Measurements from ENCODE around the gene HJV.
A peak's percentile ranks its signal among the peaks of the same experiment; 100 is the strongest.

The HJV gene

DNA sequence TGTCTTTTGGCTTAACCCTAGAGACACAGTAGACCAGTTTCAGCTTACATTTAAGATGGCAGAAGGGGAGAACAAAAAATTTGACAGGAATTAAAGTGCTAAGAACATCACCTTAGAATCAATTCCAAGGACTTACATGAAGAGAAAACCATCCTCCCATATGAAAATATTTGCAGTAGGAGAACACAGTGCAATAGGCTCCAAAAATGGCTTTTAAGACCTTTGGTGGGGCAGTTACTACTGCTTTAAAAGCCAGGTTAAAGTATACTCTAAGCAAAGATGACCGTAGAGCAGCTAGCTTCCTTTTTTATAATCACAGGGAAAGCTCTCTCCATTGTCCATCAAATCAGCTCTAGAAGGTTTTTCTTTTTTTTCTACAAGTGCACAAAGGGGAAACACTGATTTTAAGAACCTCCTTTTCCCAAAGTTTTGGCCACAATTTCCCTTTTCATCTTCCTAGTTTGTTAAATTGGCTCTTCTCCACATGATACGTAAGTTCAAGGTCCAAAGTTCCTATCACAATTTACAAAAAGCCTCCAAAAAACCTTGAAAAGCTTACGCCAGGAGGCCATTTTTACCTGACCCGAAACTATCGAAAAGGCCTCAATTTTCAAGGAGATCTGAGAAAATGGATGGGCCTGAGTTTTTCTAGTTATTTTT, 28.4 kb downstream of the HJV start:
- DNase-seq (ENCODE audit: low spot score), result no peak

DNA sequence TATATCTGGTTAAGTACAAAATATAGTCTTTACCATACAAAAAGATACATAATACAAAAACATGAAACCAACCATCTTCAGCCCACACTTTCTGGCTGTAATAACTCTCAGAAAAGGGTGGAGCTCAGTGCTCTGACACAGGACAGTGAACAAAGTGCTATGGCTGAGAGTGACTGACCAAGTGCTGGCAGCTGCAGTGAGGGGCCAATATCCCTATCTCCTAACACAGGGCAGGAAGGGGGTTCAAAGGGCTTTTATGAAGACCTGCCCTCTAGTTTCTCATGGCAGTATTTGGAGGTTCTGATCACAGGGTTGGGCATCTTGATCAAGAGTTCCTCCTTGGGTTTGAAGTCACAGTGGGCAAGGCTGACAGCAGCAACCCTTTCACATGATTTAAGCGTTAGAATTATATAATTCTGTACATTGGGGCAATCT, 29.0 kb downstream of the HJV start:
- no peak for DNase-seq (ENCODE audit: low spot score)

DNA sequence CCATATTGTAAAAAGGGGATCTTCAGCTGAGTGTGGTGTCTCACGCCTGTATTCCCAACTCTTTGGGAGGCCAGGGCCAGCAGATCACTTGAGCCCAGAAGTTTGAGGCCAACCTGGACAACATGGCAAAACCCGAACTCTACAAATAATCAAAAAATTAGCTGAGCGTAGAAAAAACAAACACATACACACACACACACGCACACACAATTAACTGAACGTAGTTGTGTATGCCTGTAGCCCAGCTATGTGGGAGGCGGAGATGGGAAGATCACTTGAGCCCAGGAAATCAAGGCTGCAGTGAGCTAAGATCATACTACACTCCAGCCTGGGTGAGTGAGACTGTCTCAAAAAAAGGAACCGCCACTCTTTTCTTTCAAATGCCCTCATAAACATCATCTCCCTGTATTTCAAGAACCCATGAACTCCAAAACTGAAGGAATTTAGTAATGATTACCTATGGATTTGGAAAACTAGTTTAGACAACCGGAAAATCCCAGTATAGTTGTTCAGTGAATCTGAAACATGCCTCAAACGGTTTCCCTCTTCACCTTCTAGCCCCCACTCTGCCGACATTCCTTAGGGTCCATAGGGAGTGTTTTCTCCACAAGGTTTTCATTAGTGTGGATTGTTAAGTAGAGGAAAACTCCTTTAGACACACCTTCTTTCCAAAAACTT, 29.7 kb downstream of the HJV start:
- DNase-seq (ENCODE audit: low spot score), result no peak

DNA sequence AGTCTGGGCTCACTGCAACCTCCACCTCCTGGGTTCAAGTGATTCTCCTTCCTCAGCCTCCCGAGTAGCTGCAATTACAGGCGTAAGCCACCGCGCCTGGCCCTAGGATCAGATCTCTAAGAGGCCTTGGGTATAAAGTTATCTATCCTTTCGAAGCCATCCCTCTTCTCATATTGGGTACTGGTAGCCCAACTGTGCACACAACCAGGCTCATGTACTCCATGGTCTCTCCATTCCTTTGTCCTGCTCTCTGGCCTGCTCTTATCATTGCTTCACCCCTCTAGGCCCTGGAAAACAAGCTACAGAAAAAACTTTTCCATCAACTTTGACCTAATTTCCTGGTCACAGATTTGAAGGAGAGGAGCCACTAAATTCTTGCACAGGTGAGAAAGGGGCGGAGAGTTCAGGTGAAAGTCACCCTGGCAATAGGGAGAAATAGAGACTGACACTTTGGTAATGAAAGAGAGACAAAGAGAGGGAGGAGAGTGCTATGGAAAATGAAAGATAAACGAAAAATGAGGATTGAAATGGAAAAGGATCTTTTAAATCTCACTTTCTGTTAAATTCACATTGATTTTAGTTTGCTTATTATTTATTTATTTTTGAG, 31.2 kb downstream of the HJV start:
- peak; percentile 66 for DNase-seq (ENCODE audit: low spot score)

DNA sequence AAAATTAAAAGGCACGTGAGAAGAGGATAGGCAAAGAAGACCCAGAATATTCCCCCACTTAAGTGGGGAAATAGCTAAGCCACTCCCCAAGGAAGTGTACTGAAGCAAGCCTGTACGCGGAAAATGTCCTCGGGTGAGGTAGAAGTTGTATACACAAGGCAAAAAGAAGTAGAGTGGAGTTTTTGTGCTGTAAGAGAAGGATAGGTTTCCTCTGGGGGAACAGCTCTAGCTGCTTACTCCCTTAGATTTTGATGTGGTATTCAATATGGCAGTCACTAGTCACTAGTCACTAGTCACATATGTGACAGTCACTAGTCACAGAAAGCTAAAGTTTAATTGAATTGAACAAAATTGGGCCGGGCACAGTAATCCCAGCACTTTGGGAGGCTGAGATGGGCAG, 32.8 kb downstream of the HJV start:
- DNase-seq (ENCODE audit: low spot score), result no peak

DNA sequence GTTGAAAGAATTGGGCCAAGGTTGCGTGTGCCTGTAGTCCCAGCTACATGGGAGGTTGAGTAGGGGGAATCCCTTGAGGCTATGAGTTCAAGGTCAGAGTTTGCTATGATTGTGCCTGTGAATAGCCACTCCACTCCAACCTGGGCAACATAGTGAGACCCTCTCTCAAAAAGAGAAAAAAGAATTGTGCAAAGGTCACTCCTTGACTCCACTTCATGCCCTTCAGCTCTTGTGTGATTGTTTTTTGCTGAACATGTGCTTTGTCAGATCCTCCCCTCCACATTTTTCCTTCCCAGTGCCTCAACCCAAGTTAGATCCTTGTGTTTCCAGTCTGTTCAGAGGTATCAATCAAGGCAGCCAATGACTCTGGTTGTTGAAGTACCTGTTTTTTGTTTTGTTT, 33.6 kb downstream of the HJV start:
- no peak for DNase-seq (ENCODE audit: low spot score)

DNA sequence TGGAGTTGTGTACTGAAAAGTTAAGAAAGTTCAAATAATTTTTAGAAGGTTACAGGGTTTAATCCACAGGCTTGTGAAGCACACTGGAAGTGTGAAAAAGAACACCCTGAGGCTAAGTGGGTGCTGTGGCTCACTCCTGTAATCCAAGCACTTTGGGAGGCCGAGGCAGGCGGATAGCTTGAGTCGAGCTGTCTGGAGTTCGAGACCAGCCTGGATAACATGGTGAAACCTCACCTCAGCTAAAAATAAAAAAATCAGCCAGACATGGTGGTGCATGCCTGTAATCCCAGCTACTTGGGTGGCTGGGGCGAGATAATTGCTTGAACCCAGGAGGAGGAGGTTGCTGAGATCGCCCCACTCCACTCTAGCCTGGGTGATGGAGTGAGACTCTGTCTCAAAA, 35.0 kb downstream of the HJV start:
- no peak for DNase-seq (ENCODE audit: low spot score)

DNA sequence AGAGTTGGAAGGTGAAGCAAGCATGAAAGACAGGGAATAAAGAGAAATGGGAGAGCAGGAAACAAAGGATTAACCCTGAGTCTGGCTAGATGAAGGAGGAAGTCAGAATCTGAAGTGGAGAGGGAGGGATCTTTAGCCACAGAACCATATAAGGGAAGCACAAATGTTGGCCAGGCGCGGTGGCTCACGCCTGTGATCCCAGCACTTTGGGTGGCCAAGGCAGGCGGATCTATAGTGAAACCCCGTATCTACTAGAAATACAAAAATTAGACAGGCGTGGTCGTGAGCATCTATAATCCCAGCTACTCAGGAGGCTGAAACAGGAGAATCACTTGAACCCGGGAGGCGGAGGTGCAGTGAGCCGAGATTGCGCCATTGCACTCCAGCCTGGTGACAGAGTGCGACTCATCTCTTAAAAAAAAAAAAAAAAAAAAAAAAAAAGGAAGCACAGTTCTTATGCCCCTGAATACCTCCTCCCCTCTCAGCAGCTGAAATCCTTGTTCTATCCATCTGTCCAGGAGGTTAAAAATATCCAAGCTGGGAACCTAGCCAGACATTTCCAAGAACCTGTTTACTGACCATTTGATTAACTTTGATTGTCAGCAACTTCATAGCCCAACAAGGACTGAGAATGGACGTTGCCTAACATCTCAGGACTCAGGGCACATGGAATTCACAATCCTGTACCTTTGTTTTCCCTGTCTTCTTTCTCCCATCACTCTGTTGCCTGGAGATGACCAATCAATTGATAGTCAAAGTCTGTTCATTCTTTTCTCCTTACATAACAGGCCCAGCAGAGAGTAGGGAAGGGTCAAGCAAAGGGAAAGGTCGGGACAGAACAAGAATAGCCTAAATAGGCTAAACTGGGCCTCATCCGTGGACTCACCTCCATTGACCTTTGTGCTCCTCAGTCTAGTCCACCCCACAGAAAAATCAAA, 35.8 kb downstream of the HJV start:
- DNase-seq (ENCODE audit: low spot score), result peak; percentile 63

DNA sequence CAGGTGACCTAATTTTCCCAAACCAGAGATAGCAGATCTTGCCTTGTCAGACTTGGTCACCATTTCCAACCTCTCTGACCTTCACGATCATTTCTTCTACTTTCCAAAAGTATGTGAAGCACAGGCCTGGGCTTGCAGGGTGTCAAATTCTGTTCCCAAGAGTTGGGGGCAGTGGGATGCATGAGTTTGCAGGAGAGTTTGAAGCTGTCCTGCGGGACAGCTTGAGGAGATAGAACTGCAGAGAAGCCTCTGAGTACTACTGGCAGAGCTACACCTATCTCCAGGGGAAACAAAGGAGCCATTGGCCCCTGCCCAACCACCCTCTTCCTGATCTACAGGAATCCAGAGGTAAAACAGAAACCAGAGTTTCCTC, 36.4 kb downstream of the HJV start:
- no peak for DNase-seq (ENCODE audit: low spot score)

DNA sequence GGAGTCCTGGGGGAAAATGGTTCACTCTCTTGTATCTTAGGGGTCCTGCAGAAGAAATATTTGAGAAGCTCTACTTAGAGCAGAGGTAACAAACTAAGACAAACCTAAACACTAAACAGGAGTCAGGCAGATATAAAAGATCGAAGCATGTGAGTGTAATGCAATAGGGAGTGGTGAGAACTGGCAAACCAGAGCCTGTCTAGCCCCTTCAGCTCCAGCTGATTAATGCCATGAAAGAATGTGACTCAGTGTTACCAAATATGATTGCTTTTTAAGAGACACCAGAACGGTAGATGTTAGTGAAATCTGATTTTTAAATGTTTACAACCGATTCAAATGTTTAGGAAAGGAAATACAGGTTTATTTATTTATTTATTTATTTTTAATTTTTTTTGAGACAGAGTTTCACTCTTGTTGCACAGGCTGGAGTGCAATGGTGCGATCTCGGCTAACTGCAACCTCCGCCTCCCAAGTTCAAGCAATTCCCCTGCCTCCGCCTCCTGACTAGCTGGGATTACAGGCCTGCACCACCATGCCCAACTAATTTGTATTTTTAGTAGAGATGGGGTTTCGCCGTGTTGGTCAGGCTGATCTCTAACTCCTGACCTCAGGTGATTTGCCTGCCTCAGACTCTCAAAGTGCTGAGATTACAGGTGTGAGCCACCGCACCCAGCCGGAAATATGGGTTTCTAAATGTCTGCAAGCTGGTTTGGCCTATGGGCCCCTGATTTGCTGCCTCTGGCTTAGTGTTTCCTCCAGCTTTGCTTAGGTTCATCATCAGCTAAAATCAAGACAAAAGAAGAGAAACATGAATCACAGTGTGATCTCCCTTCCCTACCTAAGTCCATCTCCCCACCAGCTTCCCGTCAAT, 37.3 kb downstream of the HJV start:
- DNase-seq (ENCODE audit: low spot score), result no peak

DNA sequence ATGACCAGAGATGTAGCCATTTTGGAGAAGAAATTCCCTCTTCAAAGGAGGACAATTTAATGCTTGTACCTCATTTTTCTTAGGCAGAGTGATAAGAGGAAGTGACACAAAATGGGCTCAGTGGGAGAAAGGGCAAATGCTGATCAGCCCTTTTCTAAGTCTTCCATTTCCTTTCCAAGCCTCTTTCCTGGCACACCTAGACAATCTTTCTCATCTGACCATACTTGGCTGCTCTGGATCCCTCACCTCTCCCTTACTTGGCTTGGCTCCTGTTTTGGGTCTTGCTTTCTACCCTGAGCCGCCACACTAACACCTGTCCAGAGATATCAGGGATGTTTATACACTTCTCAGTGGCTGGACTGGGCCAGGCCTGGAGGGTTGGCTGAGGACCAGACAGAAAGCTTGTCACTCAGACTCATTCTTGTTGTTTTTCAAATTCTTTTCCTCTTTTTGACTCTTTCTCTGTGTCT, 38.3 kb downstream of the HJV start:
- DNase-seq (ENCODE audit: low spot score), result peak; percentile 67

DNA sequence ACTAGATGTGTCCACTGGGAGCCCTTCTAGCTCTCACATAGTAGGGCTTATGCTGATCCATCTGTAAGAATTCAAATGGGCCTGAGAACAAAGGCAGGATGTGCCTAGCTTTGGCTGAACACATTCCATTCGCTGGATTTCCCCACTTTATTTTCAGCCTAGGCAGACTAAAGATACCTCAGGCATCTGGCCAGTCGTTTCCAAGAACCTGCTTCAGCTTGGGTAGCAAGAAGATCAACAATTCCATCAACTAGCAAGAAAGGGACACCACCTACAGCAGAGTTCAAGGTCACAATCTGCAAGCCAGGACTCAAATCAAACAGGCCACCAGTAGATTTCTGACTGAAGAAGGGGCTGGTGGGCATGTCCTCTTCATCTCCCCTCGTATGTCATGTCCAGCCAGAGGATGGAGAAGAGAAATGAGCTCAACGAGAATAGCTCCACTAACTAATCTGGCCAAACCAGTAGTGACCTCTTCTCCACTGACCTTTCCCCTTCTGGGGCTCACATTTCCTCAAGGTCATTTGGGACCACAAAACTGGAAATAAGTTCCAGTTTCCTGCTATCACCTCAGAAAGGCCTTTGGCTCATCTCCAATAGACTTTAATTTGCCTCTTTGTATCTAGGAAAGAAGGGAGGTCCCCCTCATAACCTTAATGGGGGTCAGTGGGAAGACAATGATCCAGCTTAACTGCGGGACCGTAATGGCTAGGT, 39.4 kb downstream of the HJV start:
- DNase-seq (ENCODE audit: low spot score), result no peak

DNA sequence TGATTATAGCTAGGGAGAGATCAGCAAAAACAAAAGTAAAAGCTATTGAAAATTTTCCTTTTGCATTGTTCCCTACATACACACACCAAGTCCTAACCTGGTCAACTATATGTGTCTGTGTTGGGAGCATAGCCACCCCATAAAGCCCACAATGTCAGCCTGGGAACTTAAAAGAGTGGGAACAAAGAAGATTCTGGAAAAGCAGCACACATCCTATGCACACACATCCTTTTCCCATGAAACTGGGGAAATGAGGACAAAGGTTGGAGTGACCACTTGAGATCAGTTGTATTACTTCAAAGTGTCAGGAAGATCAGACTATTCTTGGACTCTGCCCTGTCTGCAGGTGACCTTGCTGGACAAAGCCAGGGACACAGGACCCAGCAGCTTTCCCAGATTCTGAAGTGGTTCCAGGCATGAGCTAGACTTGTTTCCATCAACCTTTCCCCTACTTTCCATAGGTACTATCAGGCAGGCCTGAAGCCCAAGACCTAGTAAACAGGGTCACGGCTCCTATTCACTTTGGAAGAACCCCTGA, 41.0 kb downstream of the HJV start:
- DNase-seq (ENCODE audit: low spot score), result no peak

DNA sequence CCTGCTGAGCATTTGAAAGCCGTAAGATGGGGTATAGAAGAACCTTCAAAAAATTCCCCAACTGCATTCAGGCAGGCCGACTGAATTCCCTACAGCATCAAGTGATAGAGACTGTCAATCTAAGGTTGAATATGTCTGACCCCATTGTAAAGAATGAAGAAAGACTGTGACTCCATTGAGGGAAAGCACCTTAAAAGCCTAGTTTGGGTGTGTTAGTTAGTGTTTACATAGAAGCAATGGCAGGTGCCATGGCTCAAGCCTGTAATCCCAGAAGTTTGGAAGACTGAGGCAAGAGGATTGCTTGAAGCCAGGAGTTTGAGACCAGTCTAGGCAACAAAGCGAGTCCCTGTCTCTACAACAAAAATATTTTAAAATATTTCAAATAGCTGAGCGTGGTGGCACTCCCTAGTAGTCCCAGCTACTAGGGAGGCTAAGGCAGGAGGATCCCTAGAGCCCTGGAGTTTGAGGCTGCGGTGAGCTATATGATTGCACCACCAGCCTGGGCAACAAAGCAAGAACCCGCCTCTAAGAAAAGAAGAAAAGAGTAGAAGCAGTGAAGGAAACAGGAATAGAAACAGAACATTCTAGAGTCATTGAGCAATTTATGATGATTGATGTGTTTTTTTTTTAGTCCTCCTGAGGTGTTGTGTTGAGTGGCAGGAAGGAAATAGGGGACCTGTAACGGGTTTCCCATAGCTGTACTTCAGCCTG, 41.6 kb downstream of the HJV start:
- no peak for DNase-seq (ENCODE audit: low spot score)

DNA sequence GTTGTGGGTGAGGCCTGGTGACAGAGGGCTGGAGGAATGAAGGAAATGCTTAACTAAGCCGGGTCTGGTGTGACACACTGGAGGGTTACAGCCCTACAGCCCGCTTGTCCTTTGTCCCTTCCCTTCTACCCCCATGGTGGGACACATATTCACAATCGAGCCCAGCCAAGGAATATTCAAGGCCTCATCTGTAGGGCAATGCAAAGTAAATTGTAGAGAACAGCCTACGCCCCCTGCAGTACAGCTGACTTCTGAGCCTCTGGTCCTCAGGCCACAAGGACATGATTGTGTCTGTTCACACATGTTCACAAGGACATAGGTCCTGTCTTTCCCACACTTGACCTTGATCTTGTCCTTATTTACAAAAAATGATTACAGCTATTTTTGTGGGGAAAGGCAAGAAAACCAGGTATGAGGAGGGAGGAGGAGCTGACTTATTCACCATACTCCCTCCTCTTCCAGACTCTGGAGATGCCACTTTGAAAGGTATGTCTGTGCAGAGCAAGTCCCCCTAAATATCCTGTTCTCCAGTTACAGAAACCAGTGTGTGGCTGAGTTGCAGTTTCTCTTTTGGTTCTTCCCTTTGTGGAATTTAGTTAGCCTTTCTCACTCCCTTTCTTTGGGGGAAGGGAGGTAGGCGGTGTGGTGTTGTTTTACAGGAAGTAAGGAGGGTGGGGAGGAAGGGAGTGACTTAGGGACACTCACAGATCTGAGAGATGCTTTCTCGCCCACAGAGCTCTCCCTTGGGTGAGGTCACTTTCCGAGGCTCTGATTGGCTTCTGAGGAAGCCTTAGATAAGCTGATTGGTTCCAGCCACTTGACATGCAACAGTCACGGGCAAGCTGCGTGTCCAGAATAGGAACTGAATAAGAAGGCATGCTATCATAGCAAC, 42.4 kb downstream of the HJV start:
- DNase-seq (ENCODE audit: low spot score), result peak; percentile 97

DNA sequence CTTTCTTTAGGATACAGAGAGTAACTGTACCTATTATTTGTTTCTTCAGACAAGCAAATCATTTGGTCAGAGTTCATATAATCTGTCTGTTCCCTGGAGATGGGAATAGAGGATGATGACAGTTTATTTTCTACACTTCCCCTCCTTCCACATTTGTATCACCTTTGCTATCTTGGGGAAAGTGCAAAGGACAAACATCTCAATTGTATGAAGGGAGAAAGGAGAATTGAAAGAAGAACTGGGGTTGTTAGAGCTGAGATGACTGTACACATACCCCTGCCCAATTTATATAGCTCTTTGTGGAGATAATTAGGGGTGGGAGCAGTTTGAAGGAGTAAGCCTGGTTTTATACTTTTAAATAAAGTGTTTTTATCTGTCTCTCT, 43.1 kb downstream of the HJV start:
- DNase-seq (ENCODE audit: low spot score), result no peak

DNA sequence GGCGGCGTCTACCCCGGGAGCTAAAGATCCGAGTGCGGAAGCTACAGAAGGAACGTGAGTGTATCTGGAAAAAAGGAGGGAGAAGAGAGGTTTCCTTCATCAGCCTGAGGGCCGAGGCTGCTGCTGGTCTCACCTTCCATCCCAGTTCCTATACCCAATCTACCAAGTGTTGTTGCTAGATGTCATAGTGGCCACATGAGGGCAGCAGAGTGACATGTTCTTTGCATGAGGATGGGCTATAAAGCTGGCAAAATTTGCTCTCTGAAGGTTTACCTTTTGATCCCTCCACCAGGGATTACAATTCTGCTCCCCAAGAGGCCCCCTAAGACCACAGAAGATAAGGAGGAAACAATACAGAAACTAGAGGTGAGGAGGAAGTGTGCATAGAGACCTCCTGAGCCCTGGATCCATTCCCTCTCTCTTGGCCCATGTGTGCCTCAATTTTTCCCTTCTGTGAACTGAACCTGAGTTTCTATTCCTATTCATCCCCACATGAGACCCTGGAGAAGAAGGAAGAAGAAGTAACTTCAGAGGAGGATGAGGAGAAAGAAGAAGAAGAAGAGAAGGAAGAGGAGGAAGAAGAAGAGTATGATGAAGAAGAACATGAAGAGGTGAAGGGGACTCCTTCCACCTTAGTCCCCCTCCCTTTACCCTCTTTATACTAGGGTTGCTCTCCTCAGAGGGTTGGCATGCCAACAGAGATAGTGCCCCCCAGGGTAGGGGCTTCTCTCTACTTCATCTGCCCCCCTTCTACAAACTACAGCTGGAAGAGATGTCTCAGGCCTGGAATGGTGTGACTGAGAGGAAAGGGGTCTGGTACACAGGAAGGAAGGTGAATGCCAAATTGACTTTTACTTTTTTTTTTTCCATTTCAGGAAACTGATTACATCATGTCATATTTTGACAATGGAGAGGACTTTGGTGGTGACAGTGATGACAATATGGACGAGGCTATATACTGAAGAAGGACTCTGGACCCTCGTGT, 43.8 kb downstream of the HJV start:
- peak; percentile 87 for DNase-seq (ENCODE audit: low spot score)

DNA sequence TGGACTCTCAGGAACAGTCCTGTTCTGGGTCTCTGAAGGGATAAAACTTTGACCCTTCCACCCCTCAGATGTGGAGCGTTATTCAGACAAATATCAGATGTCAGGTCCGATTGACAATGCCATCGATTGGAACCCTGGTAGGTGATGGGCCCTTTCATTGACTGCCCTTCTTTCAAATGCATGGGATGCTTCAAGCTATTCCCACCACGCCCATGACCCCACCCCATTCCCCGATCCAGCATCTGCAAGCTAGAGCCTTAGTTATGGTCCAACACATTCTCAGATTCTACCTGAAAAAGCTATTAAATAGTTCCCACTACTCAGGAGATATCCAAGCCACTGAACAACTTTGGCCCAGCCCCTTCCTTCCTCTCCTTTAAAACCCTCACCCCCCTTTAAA, 44.5 kb downstream of the HJV start:
- DNase-seq (ENCODE audit: low spot score), result no peak
